Activated CD4-positive, alpha-beta T cell treated with anti-CD3 and anti-CD28 coated beads, Interleukin-2, amount 10 ng/mL, durations not matched to agents 7 days and 5 days (primary cell): ENCODE results near the gene ZNF205. TPM values are rescaled to one million over a fixed set of nuclear protein-coding genes. Genes with fewer than 3 reads are reported as not detected.
A peak's percentile ranks its signal among the peaks of the same experiment; 100 is the strongest.

ENCODE experiments used
- CTCF ChIA-PET: fragments of 350-600 bp; sonication (Branson Sonifier 250); formaldehyde crosslinking; loops from one replicate; lab custom pipeline; 2021; ENCODE audit warnings: antibody characterized with exemption; lab: Charles Lee
- POLR2A ChIA-PET: fragments of 350-600 bp; sonication (Branson Sonifier 250); formaldehyde crosslinking; loops from one replicate; lab custom pipeline; 2021; ENCODE audit warnings: antibody characterized with exemption; lab: Charles Lee
- DNase-seq: peaks from one replicate; pipeline ENCODE4 v3.0.0-alpha.2; 2020
- H3K27ac Mint-ChIP-seq: one replicate; pipeline ENCODE4 v1.8.0; 2021; ENCODE audit warnings: mild to moderate bottlenecking, moderate library complexity, mixed read lengths
- H3K27me3 Mint-ChIP-seq: one replicate; pipeline ENCODE4 v1.8.0; 2021; ENCODE audit warnings: mixed read lengths
- H3K36me3 Mint-ChIP-seq: one replicate; pipeline ENCODE4 v1.8.0; 2021; ENCODE audit warnings: low read depth, mixed read lengths
- H3K4me1 Mint-ChIP-seq: one replicate; pipeline ENCODE4 v1.8.0; 2021; ENCODE audit warnings: mixed read lengths
- H3K4me3 Mint-ChIP-seq: one replicate; pipeline ENCODE4 v1.8.0; 2021; ENCODE audit warnings: mild to moderate bottlenecking, moderate library complexity, mixed read lengths
- H3K9me3 Mint-ChIP-seq: one replicate; pipeline ENCODE4 v1.8.0; 2021; ENCODE audit warnings: mixed read lengths
- total RNA-seq, 2 experiments: library from RNA; stranded (reverse); gene quantifications; one replicate each; pipeline ENCODE4 v1.2.3, GENCODE V29; 2021

The ZNF205 gene
- total RNA-seq, 2 experiments from 2014 or later = not detected

GRCh38 chr16:3113765-3114479, 1.5 kb downstream of the ZNF205 start:
- DNase-seq = no peak
- no peak overlapping the region for H3K27ac Mint-ChIP-seq
- POLR2A ChIA-PET = no interaction called here
- H3K9me3 Mint-ChIP-seq = no peaks in the 10 kb centered on the region
- H3K4me3 Mint-ChIP-seq = no peak overlapping the region
- peaks cover 3% of the 10 kb centered on the region for H3K36me3 Mint-ChIP-seq
- CTCF ChIA-PET = interaction anchor here (1.1 to 4.9 kb wide), 3 partner anchors 8 to 36 kb away, joined by 4 to 28 read pairs (median 13); no protein-coding TSS in a partner anchor
- peaks cover 8% of the 10 kb centered on the region for H3K27me3 Mint-ChIP-seq
- H3K4me1 Mint-ChIP-seq = peaks cover 1% of the 10 kb centered on the region

GRCh38 chr16:3115003-3115402, 2.6 kb downstream of the ZNF205 start:
- Mint-ChIP-seq H3K4me3 (no peak overlapping the region), H3K36me3 (peaks cover 3% of the 10 kb centered on the region), H3K27me3 (peaks cover 8% of the 10 kb centered on the region), H3K4me1 (peaks cover 1% of the 10 kb centered on the region), H3K9me3 (no peaks in the 10 kb centered on the region), H3K27ac (no peak overlapping the region)
- no peak for DNase-seq
- ChIA-PET CTCF (interaction anchor here (0.8 to 4.9 kb wide), 3 partner anchors 14 to 35 kb away, joined by 3 to 28 read pairs (median 13); no protein-coding TSS in a partner anchor), POLR2A (no interaction called here)

GRCh38 chr16:3115561-3115960, 3.2 kb downstream of the ZNF205 start:
- no peaks in the 10 kb centered on the region for H3K36me3 Mint-ChIP-seq
- peaks cover 1% of the 10 kb centered on the region for H3K4me1 Mint-ChIP-seq
- peaks cover 8% of the 10 kb centered on the region for H3K27me3 Mint-ChIP-seq
- no peak overlapping the region for H3K4me3 Mint-ChIP-seq
- no peaks in the 10 kb centered on the region for H3K9me3 Mint-ChIP-seq
- ChIA-PET CTCF (interaction anchor here (0.8 to 4.9 kb wide), 3 partner anchors 13 to 34 kb away, joined by 3 to 28 read pairs (median 13); no protein-coding TSS in a partner anchor), POLR2A (no interaction called here)
- no peak for DNase-seq
- H3K27ac Mint-ChIP-seq = no peak overlapping the region

- ChIA-PET POLR2A (no interaction called here), CTCF (interaction anchor here (1.2 to 2.3 kb wide), 9 partner anchors 11 to 90 kb away, joined by 3 to 18 read pairs (median 4); partner anchors contain the start of gene ZNF213)
- Mint-ChIP-seq H3K27me3 (no peaks in the 10 kb centered on the region), H3K9me3 (no peaks in the 10 kb centered on the region), H3K4me3 (no peak overlapping the region), H3K27ac (no peak overlapping the region), H3K36me3 (no peaks in the 10 kb centered on the region), H3K4me1 (peaks cover 8% of the 10 kb centered on the region)
- DNase-seq = no peak
Observed at GRCh38 chr16:3118204-3118790, 5.9 kb downstream of the ZNF205 start.

- H3K27me3 Mint-ChIP-seq = no peaks in the 10 kb centered on the region
- POLR2A ChIA-PET = no interaction called here
- H3K27ac Mint-ChIP-seq = no peak overlapping the region
- DNase-seq = no peak
- H3K4me3 Mint-ChIP-seq = no peak overlapping the region
- H3K9me3 Mint-ChIP-seq = no peaks in the 10 kb centered on the region
- peaks cover 13% of the 10 kb centered on the region for H3K4me1 Mint-ChIP-seq
- CTCF ChIA-PET = interaction anchor here (0.8 to 2.3 kb wide), 5 partner anchors 7 to 32 kb away, joined by 3 to 18 read pairs (median 3); partner anchors contain the start of gene ZNF213
- H3K36me3 Mint-ChIP-seq = no peaks in the 10 kb centered on the region
Observed at GRCh38 chr16:3118846-3119245, 6.5 kb downstream of the ZNF205 start.

- H3K27ac Mint-ChIP-seq = no peak overlapping the region
- CTCF ChIA-PET = interaction anchor here (0.8 to 2.3 kb wide), 4 partner anchors 8 to 31 kb away, joined by 3 to 18 read pairs (median 4); partner anchors contain the start of gene ZNF213
- H3K36me3 Mint-ChIP-seq = no peaks in the 10 kb centered on the region
- H3K27me3 Mint-ChIP-seq = no peaks in the 10 kb centered on the region
- H3K9me3 Mint-ChIP-seq = no peaks in the 10 kb centered on the region
- peaks cover 14% of the 10 kb centered on the region for H3K4me1 Mint-ChIP-seq
- no peak for DNase-seq
- POLR2A ChIA-PET = interaction anchor here (0.6 kb wide), 1 partner anchor 10 kb away, joined by 3 read pairs; no protein-coding TSS in a partner anchor
- no peak overlapping the region for H3K4me3 Mint-ChIP-seq
Observed at GRCh38 chr16:3119286-3119685, 6.9 kb downstream of the ZNF205 start.

GRCh38 chr16:3119701-3120408, 7.5 kb downstream of the ZNF205 start:
- H3K4me1 Mint-ChIP-seq = peaks cover 17% of the 10 kb centered on the region
- CTCF ChIA-PET = interaction anchor here (0.8 to 2.3 kb wide), 5 partner anchors 8 to 31 kb away, joined by 3 to 18 read pairs (median 4); partner anchors contain the start of gene ZNF213

GRCh38 chr16:3120435-3120834, 8.0 kb downstream of the ZNF205 start:
- no peak overlapping the region for H3K27ac Mint-ChIP-seq
- no peak overlapping the region for H3K4me3 Mint-ChIP-seq
- no peaks in the 10 kb centered on the region for H3K9me3 Mint-ChIP-seq
- H3K4me1 Mint-ChIP-seq = peaks cover 21% of the 10 kb centered on the region
- ChIA-PET CTCF (interaction anchor here (1.1 to 2.3 kb wide), 2 partner anchors 9 to 14 kb away, joined by 4 to 18 read pairs; partner anchors contain the start of gene ZNF213), POLR2A (interaction anchor here (0.6 kb wide), 1 partner anchor 50 kb away, joined by 3 read pairs; no protein-coding TSS in a partner anchor)
- DNase-seq = no peak
- peaks cover 6% of the 10 kb centered on the region for H3K36me3 Mint-ChIP-seq
- H3K27me3 Mint-ChIP-seq = no peaks in the 10 kb centered on the region

More at GRCh38 chr16:3119701-3120408, 7.5 kb downstream of the ZNF205 start:
- no peak overlapping the region for H3K27ac Mint-ChIP-seq
- H3K27me3 Mint-ChIP-seq = no peaks in the 10 kb centered on the region
- H3K36me3 Mint-ChIP-seq = peaks cover 4% of the 10 kb centered on the region
- no peaks in the 10 kb centered on the region for H3K9me3 Mint-ChIP-seq
- no peak for DNase-seq
- no peak overlapping the region for H3K4me3 Mint-ChIP-seq
- POLR2A ChIA-PET = interaction anchor here (0.6 kb wide), 1 partner anchor 10 kb away, joined by 3 read pairs; no protein-coding TSS in a partner anchor

- peaks cover 35% of the 10 kb centered on the region for H3K4me1 Mint-ChIP-seq
- no peak overlapping the region for H3K27ac Mint-ChIP-seq
- H3K4me3 Mint-ChIP-seq = no peak overlapping the region
- H3K9me3 Mint-ChIP-seq = no peaks in the 10 kb centered on the region
- H3K36me3 Mint-ChIP-seq = peaks cover 19% of the 10 kb centered on the region
- no peak for DNase-seq
- ChIA-PET CTCF (interaction anchor here (1.0 to 2.5 kb wide), 6 partner anchors 8 to 91 kb away, joined by 3 to 10 read pairs (median 4); partner anchors contain the start of gene ZNF213), POLR2A (no interaction called here)
- H3K27me3 Mint-ChIP-seq = no peaks in the 10 kb centered on the region
Observed at GRCh38 chr16:3121851-3122467, 9.6 kb downstream of the ZNF205 start.

- H3K9me3 Mint-ChIP-seq = no peaks in the 10 kb centered on the region
- ChIA-PET POLR2A (no interaction called here), CTCF (interaction anchor here (1.2 to 2.5 kb wide), 3 partner anchors 9 to 65 kb away, joined by 4 to 10 read pairs (median 6); partner anchors contain the start of gene ZNF213)
- no peak for DNase-seq
- H3K4me1 Mint-ChIP-seq = peaks cover 46% of the 10 kb centered on the region
- H3K27me3 Mint-ChIP-seq = no peaks in the 10 kb centered on the region
- peaks cover 30% of the 10 kb centered on the region for H3K36me3 Mint-ChIP-seq
- peak overlapping the region; percentile 82 for H3K4me3 Mint-ChIP-seq
- peak overlapping the region; percentile 97 for H3K27ac Mint-ChIP-seq
Observed at GRCh38 chr16:3122926-3123570, 10.7 kb downstream of the ZNF205 start.
